KOPT-K1 (cell line): ENCODE results near the gene CTIF.

Experiments
- H3K27ac ChIP-seq: fragments of 200-600 bp; sonication (generic); 2 replicates; pipeline ENCODE4 v1.5.1; 2016; ENCODE audit warnings: antibody characterized with exemption, mild to moderate bottlenecking, low read depth, low read length; ENCODE audit not compliant: poor library complexity, severe bottlenecking
- H3K36me3 ChIP-seq: fragments of 200-600 bp; sonication (generic); 2 replicates; pipeline ENCODE4 v1.5.1; 2017; ENCODE audit warnings: antibody characterized with exemption, mild to moderate bottlenecking, low read length, moderate library complexity; ENCODE audit not compliant: insufficient read depth
- H3K9me3 ChIP-seq: fragments of 200-600 bp; sonication (generic); 2 replicates; pipeline ENCODE4 v1.5.1; 2017; ENCODE audit warnings: antibody characterized with exemption, low read length, mild to moderate bottlenecking; ENCODE audit not compliant: insufficient read depth, poor library complexity, severe bottlenecking

The CTIF gene

GRCh38 chr18:48796491-48797205 is 257.8 kb downstream of the CTIF start:
- no peaks in the 10 kb centered on the region for H3K9me3 ChIP-seq
- H3K27ac ChIP-seq = no peak overlapping the region
- H3K36me3 ChIP-seq = no peaks in the 10 kb centered on the region

- no peaks in the 10 kb centered on the region for H3K36me3 ChIP-seq
- H3K27ac ChIP-seq = no peak overlapping the region
- no peaks in the 10 kb centered on the region for H3K9me3 ChIP-seq
Measured at GRCh38 chr18:48797841-48798255, 259.0 kb downstream of the CTIF start.

GRCh38 chr18:48798334-48799245 is 259.8 kb downstream of the CTIF start:
- Histone ChIP-seq H3K9me3 (no peaks in the 10 kb centered on the region), H3K36me3 (no peaks in the 10 kb centered on the region), H3K27ac (no peak overlapping the region)

GRCh38 chr18:48799724-48800315 is 261.0 kb downstream of the CTIF start:
- H3K9me3 ChIP-seq = no peaks in the 10 kb centered on the region
- no peak overlapping the region for H3K27ac ChIP-seq
- no peaks in the 10 kb centered on the region for H3K36me3 ChIP-seq

- H3K9me3 ChIP-seq = no peaks in the 10 kb centered on the region
- H3K36me3 ChIP-seq = no peaks in the 10 kb centered on the region
- no peak overlapping the region for H3K27ac ChIP-seq
Measured at GRCh38 chr18:48800466-48800865, 261.6 kb downstream of the CTIF start.

- no peak overlapping the region for H3K27ac ChIP-seq
- no peaks in the 10 kb centered on the region for H3K9me3 ChIP-seq
- no peaks in the 10 kb centered on the region for H3K36me3 ChIP-seq
Measured at GRCh38 chr18:48800876-48801727, 262.3 kb downstream of the CTIF start.

- Histone ChIP-seq H3K27ac (no peak overlapping the region), H3K9me3 (no peaks in the 10 kb centered on the region), H3K36me3 (no peaks in the 10 kb centered on the region)
Measured at GRCh38 chr18:48801728-48802542, 263.1 kb downstream of the CTIF start.

GRCh38 chr18:48802543-48803290 is 263.9 kb downstream of the CTIF start:
- no peaks in the 10 kb centered on the region for H3K36me3 ChIP-seq

GRCh38 chr18:48803518-48803917 is 264.7 kb downstream of the CTIF start:
- no peak overlapping the region for H3K27ac ChIP-seq
- no peaks in the 10 kb centered on the region for H3K9me3 ChIP-seq
- H3K36me3 ChIP-seq = no peaks in the 10 kb centered on the region

More at GRCh38 chr18:48802543-48803290, 263.9 kb downstream of the CTIF start:
- Histone ChIP-seq H3K9me3 (no peaks in the 10 kb centered on the region), H3K27ac (no peak overlapping the region)

- H3K27ac ChIP-seq = no peak overlapping the region
- H3K36me3 ChIP-seq = no peaks in the 10 kb centered on the region
- no peaks in the 10 kb centered on the region for H3K9me3 ChIP-seq
Measured at GRCh38 chr18:48803951-48804855, 265.4 kb downstream of the CTIF start.

GRCh38 chr18:48804856-48805610 is 266.2 kb downstream of the CTIF start:
- Histone ChIP-seq H3K27ac (no peak overlapping the region), H3K36me3 (no peaks in the 10 kb centered on the region), H3K9me3 (no peaks in the 10 kb centered on the region)

- no peaks in the 10 kb centered on the region for H3K36me3 ChIP-seq
- H3K27ac ChIP-seq = no peak overlapping the region
- no peaks in the 10 kb centered on the region for H3K9me3 ChIP-seq
Measured at GRCh38 chr18:48805826-48806535, 267.1 kb downstream of the CTIF start.
